Activated naive CD8-positive, alpha-beta T cell treated with anti-CD3 and anti-CD28 coated beads, Interleukin-2, amount 50 U/mL, for 24 hours (primary cell): Measurements from ENCODE around the gene MDM1.

Experiments used
- ATAC-seq: fragments of 150-1000 bp; cut with Tn5 transposase; one replicate; pipeline ENCODE4 v1.10.0; 2021
- DNase-seq: peaks from one replicate; pipeline ENCODE4 v3.0.0; 2021
- H3K27ac Mint-ChIP-seq: one replicate; pipeline ENCODE4 v1.8.0; 2021; ENCODE audit warnings: mild to moderate bottlenecking, mixed read lengths
- H3K27me3 Mint-ChIP-seq: one replicate; pipeline ENCODE4 v1.8.0; 2021; ENCODE audit warnings: mixed read lengths
- H3K36me3 Mint-ChIP-seq: one replicate; pipeline ENCODE4 v1.8.0; 2021; ENCODE audit warnings: low read depth, mixed read lengths
- H3K4me1 Mint-ChIP-seq: one replicate; pipeline ENCODE4 v1.8.0; 2021; ENCODE audit warnings: mixed read lengths
- H3K4me3 Mint-ChIP-seq: one replicate; pipeline ENCODE4 v1.8.0; 2021; ENCODE audit warnings: mild to moderate bottlenecking, moderate library complexity, mixed read lengths
- H3K9me3 Mint-ChIP-seq: one replicate; pipeline ENCODE4 v1.8.0; 2021; ENCODE audit warnings: mixed read lengths

Gene MDM1

GRCh38 chr12:68331869-68332727 is at the start of gene MDM1:
TSS of gene MDM1 (minus strand) at chr12:68332362. CDS start at chr12:68332245, 117 bp downstream.
- Mint-ChIP-seq H3K36me3 (peaks cover 2% of the 10 kb centered on the region), H3K4me1 (peaks cover 34% of the 10 kb centered on the region), H3K9me3 (no peaks in the 10 kb centered on the region), H3K27ac (peak within 1 kb of the TSS; percentile 55), H3K4me3 (peak within 1 kb of the TSS; percentile 87), H3K27me3 (no peaks in the 10 kb centered on the region)
- ATAC-seq: peak; percentile 97
- DNase-seq: peak; percentile 96

- peaks cover 4% of the 10 kb centered on the region for H3K9me3 Mint-ChIP-seq
- ATAC-seq (no peak), DNase-seq (no peak)
- no peaks in the 10 kb centered on the region for H3K27me3 Mint-ChIP-seq
- H3K36me3 Mint-ChIP-seq: peaks cover 3% of the 10 kb centered on the region
- H3K4me3 Mint-ChIP-seq: no peak overlapping the region
- H3K27ac Mint-ChIP-seq: peak overlapping the region; percentile 40
- peaks cover 21% of the 10 kb centered on the region for H3K4me1 Mint-ChIP-seq
These were observed 49.5 kb upstream of the MDM1 start for GRCh38 chr12:68381476-68382219.

- Mint-ChIP-seq H3K4me3 (no peak overlapping the region), H3K9me3 (peaks cover 4% of the 10 kb centered on the region), H3K27ac (no peak overlapping the region), H3K27me3 (no peaks in the 10 kb centered on the region), H3K4me1 (peaks cover 37% of the 10 kb centered on the region), H3K36me3 (peaks cover 3% of the 10 kb centered on the region)
- DNase-seq: no peak
- no peak for ATAC-seq
These were observed 46.9 kb upstream of the MDM1 start for GRCh38 chr12:68378872-68379606.

GRCh38 chr12:68377881-68378280 is 45.7 kb upstream of the MDM1 start:
- ATAC-seq: no peak
- H3K36me3 Mint-ChIP-seq: no peaks in the 10 kb centered on the region
- peaks cover 4% of the 10 kb centered on the region for H3K9me3 Mint-ChIP-seq
- DNase-seq: no peak
- no peak overlapping the region for H3K4me3 Mint-ChIP-seq
- no peaks in the 10 kb centered on the region for H3K27me3 Mint-ChIP-seq
- peaks cover 40% of the 10 kb centered on the region for H3K4me1 Mint-ChIP-seq
- no peak overlapping the region for H3K27ac Mint-ChIP-seq

- Mint-ChIP-seq H3K36me3 (no peaks in the 10 kb centered on the region), H3K9me3 (peaks cover 4% of the 10 kb centered on the region), H3K27me3 (no peaks in the 10 kb centered on the region), H3K4me3 (no peak overlapping the region), H3K4me1 (peaks cover 44% of the 10 kb centered on the region), H3K27ac (no peak overlapping the region)
- DNase-seq (no peak), ATAC-seq (no peak)
These were observed 44.7 kb upstream of the MDM1 start for GRCh38 chr12:68376901-68377300.

- H3K4me1 Mint-ChIP-seq: peaks cover 41% of the 10 kb centered on the region
- no peak overlapping the region for H3K4me3 Mint-ChIP-seq
These were observed 43.9 kb upstream of the MDM1 start for GRCh38 chr12:68375756-68376695.

GRCh38 chr12:68374307-68374982 is 42.3 kb upstream of the MDM1 start:
- ATAC-seq: peak; percentile 83
- no peak for DNase-seq
- H3K27ac Mint-ChIP-seq: peak overlapping the region; percentile 92
- H3K36me3 Mint-ChIP-seq: no peaks in the 10 kb centered on the region
- H3K4me1 Mint-ChIP-seq: peaks cover 48% of the 10 kb centered on the region
- H3K27me3 Mint-ChIP-seq: no peaks in the 10 kb centered on the region
- peaks cover 4% of the 10 kb centered on the region for H3K9me3 Mint-ChIP-seq
- H3K4me3 Mint-ChIP-seq: peak overlapping the region; percentile 34

More at GRCh38 chr12:68375756-68376695, 43.9 kb upstream of the MDM1 start:
- no peak for ATAC-seq
- H3K27me3 Mint-ChIP-seq: no peaks in the 10 kb centered on the region
- no peak for DNase-seq
- peak overlapping the region; percentile 19 for H3K27ac Mint-ChIP-seq
- H3K36me3 Mint-ChIP-seq: no peaks in the 10 kb centered on the region
- peaks cover 4% of the 10 kb centered on the region for H3K9me3 Mint-ChIP-seq

GRCh38 chr12:68370667-68371066 is 38.5 kb upstream of the MDM1 start:
- ATAC-seq: no peak
- Mint-ChIP-seq H3K27me3 (no peaks in the 10 kb centered on the region), H3K4me1 (peaks cover 68% of the 10 kb centered on the region), H3K36me3 (no peaks in the 10 kb centered on the region), H3K27ac (no peak overlapping the region), H3K9me3 (peaks cover 4% of the 10 kb centered on the region), H3K4me3 (no peak overlapping the region)
- DNase-seq: no peak

GRCh38 chr12:68370006-68370590 is 37.9 kb upstream of the MDM1 start:
- Mint-ChIP-seq H3K4me3 (no peak overlapping the region), H3K9me3 (peaks cover 4% of the 10 kb centered on the region), H3K4me1 (peaks cover 67% of the 10 kb centered on the region), H3K27ac (no peak overlapping the region), H3K27me3 (no peaks in the 10 kb centered on the region), H3K36me3 (no peaks in the 10 kb centered on the region)
- DNase-seq: no peak
- no peak for ATAC-seq

GRCh38 chr12:68368327-68368726 is 36.2 kb upstream of the MDM1 start:
- H3K4me1 Mint-ChIP-seq: peaks cover 67% of the 10 kb centered on the region

GRCh38 chr12:68367903-68368302 is 35.7 kb upstream of the MDM1 start:
- Mint-ChIP-seq H3K4me3 (no peak overlapping the region), H3K36me3 (no peaks in the 10 kb centered on the region), H3K27ac (peak overlapping the region; percentile 70), H3K9me3 (no peaks in the 10 kb centered on the region), H3K4me1 (peaks cover 66% of the 10 kb centered on the region), H3K27me3 (no peaks in the 10 kb centered on the region)
- no peak for ATAC-seq
- no peak for DNase-seq

More at GRCh38 chr12:68368327-68368726, 36.2 kb upstream of the MDM1 start:
- Mint-ChIP-seq H3K4me3 (no peak overlapping the region), H3K9me3 (peaks cover 4% of the 10 kb centered on the region), H3K27me3 (no peaks in the 10 kb centered on the region), H3K27ac (no peak overlapping the region), H3K36me3 (no peaks in the 10 kb centered on the region)
- ATAC-seq (no peak), DNase-seq (no peak)

GRCh38 chr12:68367116-68367515 is 35.0 kb upstream of the MDM1 start:
- H3K4me3 Mint-ChIP-seq: no peak overlapping the region
- no peaks in the 10 kb centered on the region for H3K36me3 Mint-ChIP-seq
- peak overlapping the region; percentile 25 for H3K27ac Mint-ChIP-seq
- no peaks in the 10 kb centered on the region for H3K9me3 Mint-ChIP-seq
- peaks cover 64% of the 10 kb centered on the region for H3K4me1 Mint-ChIP-seq
- no peaks in the 10 kb centered on the region for H3K27me3 Mint-ChIP-seq
- ATAC-seq (no peak), DNase-seq (no peak)
